NCI-H2171 (cell line): ENCODE results near the gene NBEAL2.
"Not testable (repeated sequence)": the region's sequence is repeated elsewhere in the genome, so short reads cannot be mapped to it uniquely, and the experiment has no call there.

Experiments
- DNase-seq: peaks from one replicate; lab custom pipeline; 2025; lab: John Stamatoyannopoulos, UW

Gene NBEAL2

GRCh38 chr3:46946416-46946815, 33.0 kb upstream of the NBEAL2 start:
- DNase-seq = no peak

DNA sequence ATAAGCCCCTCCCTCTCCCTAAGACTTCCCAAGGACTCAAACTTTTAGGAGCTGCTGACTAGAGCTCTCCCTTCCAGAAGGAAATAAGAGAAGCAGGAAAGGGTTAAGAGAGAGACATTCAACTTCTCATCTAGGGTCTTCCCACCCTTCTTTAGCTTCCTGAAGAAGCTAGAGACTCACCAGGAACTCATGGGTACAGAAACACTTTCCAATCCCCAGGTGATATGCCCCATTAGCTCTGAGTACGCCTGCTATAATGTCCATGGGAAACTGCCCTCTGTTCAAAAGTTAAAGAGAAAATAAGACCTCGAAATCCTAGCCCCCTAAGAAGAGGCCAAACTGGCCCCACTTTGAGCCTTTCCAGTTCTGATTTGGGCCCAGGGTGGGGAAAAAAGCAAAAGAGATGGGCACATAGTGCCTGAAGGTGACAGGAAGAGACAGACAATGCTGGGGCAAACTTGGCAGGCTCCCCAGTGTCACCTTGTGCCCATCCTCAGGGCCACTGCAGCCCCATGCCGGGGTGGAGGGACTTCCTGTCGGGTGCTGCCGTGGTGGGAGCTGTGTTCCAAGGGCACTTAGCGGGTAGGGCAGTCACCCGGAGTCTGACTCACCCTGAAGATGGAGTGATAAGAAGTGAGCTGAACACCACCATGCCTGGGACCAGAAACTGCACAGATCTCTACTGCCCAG, 32.5 kb upstream of the NBEAL2 start:
- no peak for DNase-seq

- no peak for DNase-seq
These were observed 31.9 kb upstream of the NBEAL2 start for GRCh38 chr3:46947546-46947901.

DNA sequence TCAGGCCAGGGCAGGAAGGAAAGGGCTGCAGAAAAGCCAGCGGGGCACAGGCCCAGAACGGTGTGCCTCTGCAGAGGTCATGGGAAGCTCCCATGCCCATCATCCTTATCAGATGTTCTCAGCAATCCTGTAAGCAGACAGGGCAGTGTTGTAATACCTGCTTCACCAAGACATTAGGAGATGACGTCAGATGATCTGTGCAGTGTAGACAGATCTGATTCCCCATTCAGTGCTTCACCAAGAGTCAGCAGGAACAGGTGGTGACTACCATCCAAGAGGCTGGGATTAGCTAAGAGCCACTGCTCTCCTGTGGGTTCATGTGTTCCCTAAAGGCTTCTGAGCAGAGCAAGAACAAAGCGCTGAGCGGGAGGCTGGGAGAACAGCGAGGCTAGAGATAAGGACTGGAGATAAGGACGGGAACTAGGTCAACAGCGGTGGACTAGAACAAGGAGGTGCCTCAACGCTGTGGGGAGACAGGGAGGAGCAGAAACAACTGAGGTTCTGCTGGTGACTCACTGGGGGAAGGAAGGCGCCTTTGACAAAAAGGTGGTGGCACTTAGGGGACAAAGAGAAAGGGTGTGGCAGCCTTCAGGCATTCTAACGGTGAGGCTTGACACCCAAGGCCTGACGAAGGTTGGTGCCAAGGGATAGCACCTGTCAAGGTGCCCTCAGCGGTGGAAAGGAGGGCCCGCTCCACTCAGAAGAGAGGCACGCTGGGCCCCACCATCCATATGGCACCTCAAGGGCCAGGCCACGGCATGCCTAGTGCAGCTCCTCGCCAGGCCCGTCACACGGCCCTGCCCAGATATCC, 31.3 kb upstream of the NBEAL2 start:
- DNase-seq = no peak

DNA sequence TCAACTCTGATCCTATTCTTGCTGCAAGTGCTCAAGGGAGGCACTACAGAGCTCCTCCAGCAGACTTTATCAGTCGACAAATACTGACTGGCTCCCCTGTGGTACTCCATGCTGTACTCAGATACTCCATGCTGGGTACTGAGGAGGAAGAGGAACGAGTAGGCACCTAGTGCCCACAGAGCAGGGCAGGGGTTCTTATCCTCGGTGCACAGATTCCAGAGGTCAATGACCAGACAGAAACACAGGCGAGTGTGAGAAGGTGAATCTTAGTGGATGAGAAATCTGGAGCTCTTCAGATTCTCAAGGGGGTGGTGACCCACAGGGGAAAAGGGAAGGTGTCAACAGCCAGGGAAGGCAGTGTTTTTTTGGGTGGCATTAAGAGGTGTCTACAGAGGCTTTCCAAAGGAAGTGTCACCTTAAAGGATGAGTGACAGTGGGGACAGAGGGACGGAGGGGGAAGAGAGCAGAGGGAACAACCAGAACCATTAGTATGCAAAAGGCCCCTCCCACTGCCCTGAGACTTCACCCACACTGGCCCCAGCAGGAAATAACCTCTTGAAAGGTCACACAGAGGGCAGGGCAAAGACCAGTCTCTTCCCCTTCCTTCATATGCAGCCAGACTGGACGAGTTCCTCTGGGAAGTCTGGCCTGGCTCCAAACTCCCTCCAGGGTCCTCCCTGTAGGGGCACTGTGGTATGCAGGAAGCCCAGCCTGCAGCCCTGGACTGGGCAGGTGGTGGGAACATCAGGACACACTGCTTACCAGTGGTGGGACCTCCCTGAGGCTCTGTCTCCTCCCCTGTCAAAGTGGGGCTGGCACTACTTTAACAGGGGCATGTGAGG, 30.4 kb upstream of the NBEAL2 start:
- no peak for DNase-seq

DNA sequence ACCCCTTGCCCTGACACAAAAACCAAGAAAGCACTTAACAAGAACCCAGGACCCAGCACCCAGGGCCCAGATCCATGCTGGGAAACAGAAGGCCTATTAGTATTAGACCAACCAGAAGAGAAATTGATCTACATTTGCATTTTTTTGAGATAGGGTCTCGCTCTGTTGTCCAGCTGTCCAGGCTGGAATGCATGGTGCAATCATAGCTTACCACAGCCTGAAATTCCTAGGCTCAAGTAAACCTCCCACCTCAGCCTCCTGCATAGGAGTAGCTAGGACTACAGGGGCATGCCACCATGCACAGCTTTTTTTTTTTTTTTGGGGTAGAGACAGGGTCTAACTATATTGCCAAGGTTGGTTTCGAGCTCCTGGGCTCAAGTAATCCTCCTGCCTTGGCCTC, 29.3 kb upstream of the NBEAL2 start:
- no peak for DNase-seq

GRCh38 chr3:46950650-46951241, 28.7 kb upstream of the NBEAL2 start:
- no peak for DNase-seq

DNA sequence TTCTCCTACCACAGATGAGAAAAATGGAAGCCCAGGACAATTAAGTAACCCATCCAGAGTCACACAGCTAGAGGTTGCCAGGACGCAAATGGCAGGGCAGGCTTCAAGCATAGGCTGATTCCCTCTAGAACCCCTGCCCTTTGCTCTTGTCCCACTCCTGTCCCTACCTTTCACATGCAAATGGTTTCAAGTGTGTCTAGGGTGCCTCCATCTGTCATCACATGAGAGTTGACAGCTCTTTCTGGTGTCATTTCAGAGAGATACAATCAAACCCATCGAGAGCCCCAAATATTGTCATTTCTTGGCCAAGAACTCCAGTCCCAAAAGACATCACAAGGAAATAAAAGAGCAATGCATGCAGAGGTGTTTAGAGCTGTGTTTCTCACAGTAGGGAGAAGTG, 26.7 kb upstream of the NBEAL2 start:
- no peak for DNase-seq

GRCh38 chr3:46953234-46954010, 26.0 kb upstream of the NBEAL2 start:
- DNase-seq = no peak

DNA sequence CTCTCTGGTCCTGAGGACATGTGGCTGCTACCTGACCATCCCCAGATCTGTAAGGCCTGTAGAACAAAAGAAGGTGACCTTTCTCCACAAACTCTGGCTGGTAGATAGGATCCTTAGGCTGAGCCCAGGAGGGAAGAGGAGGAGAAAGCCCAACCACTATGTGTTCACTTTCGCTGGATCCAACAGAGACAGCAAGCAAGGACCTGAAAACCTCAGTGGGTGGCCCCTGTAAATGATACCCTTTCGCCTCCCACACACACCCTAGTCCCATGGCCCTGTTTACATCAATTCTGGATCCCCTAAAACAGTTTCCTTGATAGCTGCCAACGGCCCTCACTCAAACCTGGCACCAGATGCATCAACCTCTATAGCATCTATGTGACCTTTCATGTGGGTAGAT, 25.3 kb upstream of the NBEAL2 start:
- no peak for DNase-seq

DNA sequence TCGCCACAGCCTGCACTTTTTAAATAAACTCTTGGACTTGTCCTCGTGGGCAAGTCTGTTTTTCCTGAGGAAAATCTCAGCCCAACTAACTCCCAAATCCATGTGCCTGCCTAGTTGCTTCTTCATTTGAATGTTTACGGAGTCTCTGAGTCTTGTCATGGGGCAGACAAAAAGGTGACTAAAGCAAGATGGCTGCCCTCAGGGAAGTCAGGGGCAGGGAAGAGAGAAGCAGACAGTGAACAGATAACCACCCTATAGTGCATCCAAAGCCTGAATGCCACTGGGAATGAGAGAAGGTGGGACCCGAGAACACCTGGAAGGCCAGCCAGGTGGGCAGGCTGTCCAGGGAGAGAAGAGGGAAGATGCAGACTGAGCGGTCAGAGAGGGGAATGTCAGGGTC, 24.3 kb upstream of the NBEAL2 start:
- DNase-seq = no peak

GRCh38 chr3:46955801-46956259, 23.6 kb upstream of the NBEAL2 start:
- DNase-seq = no peak

- DNase-seq = no peak
These were observed 22.2 kb upstream of the NBEAL2 start for GRCh38 chr3:46957092-46957820.

GRCh38 chr3:46958467-46959160, 20.9 kb upstream of the NBEAL2 start:
- no peak for DNase-seq

- no peak for DNase-seq
These were observed 20.3 kb upstream of the NBEAL2 start for GRCh38 chr3:46959161-46959511.

DNA sequence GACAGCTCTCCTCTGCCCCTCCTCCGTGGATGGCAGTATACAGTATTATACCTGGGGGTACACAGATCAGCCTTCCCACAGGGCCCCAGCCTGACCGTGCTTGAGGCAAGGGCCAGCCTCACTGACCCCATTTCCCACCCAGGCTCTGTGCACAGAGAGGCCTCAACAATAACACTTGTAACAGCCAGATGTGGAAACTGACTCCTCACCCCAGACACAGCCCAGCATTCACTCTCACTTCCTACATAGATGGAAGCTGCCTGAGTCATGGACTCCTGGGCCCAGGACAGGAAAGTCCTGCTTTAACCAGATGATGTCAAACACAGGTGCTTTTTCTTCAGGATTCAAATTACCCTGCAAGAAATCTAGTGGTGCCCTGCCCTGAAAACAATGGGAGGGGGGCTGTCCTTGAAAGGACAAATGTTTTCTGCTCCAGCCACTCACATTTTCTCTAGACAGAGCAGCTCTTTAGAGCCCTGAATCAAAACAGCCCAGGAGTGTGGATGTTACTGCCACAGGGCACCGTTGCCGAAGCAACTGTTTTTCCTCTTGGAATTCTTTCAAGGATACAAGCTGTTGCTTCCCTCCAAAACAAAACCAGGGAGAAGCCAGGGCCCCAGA, 19.3 kb upstream of the NBEAL2 start:
- no peak for DNase-seq

GRCh38 chr3:46960835-46961234, 18.6 kb upstream of the NBEAL2 start:
- no peak for DNase-seq

DNA sequence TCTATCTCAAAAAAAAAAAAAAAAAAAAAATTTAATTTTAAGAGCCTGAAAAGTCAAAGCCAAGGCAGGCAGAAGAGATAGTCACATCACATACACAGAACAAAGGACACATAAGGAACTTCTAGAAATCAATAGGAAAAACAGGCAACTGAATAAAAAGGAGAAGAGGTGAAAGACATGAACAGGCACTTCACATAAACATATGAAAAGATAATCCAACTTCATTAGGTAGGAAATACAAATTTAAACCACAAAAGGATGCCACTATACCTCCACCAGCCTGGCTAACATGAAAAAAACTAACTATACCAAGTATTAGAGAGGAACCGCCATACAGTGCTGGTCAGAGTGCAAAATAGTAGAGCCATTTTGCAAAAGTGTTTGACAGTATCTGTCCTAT, 17.0 kb upstream of the NBEAL2 start:
- no peak for DNase-seq

DNA sequence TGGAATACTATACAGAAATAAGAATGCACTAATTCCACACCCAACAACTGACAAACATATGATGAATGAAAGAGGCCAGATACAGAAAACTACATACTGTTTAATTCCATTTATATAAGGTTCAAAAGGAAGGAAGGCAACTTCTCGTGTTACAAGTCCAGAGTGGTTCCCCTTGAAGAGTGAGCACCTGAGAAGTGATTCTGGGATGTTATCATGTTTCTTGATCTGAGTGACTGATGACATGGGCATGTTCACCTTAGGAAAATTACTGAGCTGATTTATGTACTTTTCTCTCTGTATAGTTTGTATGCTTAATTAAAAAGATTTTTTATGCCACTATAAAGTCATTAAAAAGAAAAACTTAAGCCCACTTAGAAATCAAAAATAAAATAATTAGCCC, 16.5 kb upstream of the NBEAL2 start:
- DNase-seq = no peak

DNA sequence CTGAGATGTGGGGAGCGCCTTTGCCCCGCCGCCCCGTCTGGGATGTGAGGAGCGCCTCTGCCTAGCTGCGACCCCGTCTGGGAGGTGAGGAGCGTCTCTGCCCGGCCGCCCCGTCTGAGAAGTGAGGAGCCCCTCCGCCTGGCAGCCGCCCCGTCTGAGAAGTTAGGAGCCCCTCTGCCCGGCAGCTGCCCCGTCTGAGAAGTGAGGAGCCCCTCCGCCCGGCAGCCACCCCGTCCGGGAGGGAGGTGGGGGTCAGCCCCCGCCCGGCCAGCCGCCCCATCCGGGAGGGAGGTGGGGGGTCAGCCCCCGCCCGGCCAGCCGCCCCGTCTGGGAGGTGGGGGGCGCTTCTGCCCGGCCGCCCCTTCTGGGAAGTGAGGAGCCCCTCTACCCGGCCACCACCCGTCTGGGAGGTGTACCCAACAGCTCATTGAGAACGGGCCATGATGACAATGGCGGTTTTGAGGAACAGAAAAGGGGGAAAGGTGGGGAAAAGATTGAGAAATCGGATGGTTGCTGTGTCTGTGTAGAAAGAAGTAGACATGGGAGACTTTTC, 15.4 kb upstream of the NBEAL2 start:
- not testable (repeated sequence) for DNase-seq
